Fibroblast of lung (primary cell): ENCODE measurements around the gene MYLK. TPM values are rescaled to one million over a fixed set of nuclear protein-coding genes. Genes with fewer than 3 reads are reported as not detected.
A peak's percentile ranks its signal among the peaks of the same experiment; 100 is the strongest.
"Not testable (repeated sequence)": the region's sequence is repeated elsewhere in the genome, so short reads cannot be mapped to it uniquely, and the experiment has no call there.

Experiments used
- DNase-seq, 2 donors: peaks; one replicate each; pipeline versions ENCODE4 v3.0.0 to v3.0.0-alpha.2; 2010; ENCODE audit warnings: low read depth in 2 of 2
- H2AFZ ChIP-seq: 2 replicates; pipeline ENCODE4 v1.5.1; 2012; ENCODE audit warnings: low read length, control low read depth, inconsistent platforms
- H3K27ac ChIP-seq: 2 replicates; pipeline ENCODE4 v1.5.1; 2011; ENCODE audit warnings: low read length, control low read depth; ENCODE audit not compliant: insufficient read depth
- H3K27me3 ChIP-seq: 2 replicates; pipeline ENCODE4 v1.5.1; 2011; ENCODE audit warnings: mild to moderate bottlenecking, low read length; ENCODE audit not compliant: control insufficient read depth, insufficient read depth
- H3K36me3 ChIP-seq: 2 replicates; pipeline ENCODE4 v1.5.1; 2011; ENCODE audit warnings: low read length; ENCODE audit not compliant: control insufficient read depth, insufficient read depth
- H3K4me1 ChIP-seq: 2 replicates; pipeline ENCODE4 v1.5.1; 2011; ENCODE audit warnings: low read length; ENCODE audit not compliant: control insufficient read depth, insufficient read depth; ENCODE audit errors: extremely low read depth
- H3K4me2 ChIP-seq: 2 replicates; pipeline ENCODE4 v1.5.1; 2011; ENCODE audit warnings: low read length, control low read depth; ENCODE audit not compliant: insufficient read depth; ENCODE audit errors: extremely low read depth
- H3K4me3 ChIP-seq, 4 experiments: fragments of 200-600 bp in 1 of 4; sonication (generic) in 1 of 4; replicated peaks in 1 of 4; 2 replicates each; pipeline ENCODE4 v1.5.1; 2011 to 2016; ENCODE audit warnings: low read length in 4 of 4, low read depth in 3 of 4, mild to moderate bottlenecking in 3 of 4, control low read depth in 2 of 4, inconsistent platforms in 1 of 4, mixed read lengths in 1 of 4; ENCODE audit not compliant: insufficient read depth in 1 of 4; ENCODE audit errors: control extremely low read depth in 1 of 4
- H3K79me2 ChIP-seq: 2 replicates; pipeline ENCODE4 v1.5.1; 2012; ENCODE audit warnings: mild to moderate bottlenecking, low read length, inconsistent platforms; ENCODE audit not compliant: control insufficient read depth, insufficient read depth
- H3K9ac ChIP-seq: 2 replicates; pipeline ENCODE4 v1.5.1; 2011; ENCODE audit warnings: mild to moderate bottlenecking, low read length, control low read depth; ENCODE audit not compliant: insufficient read depth
- H3K9me3 ChIP-seq: 2 replicates; pipeline ENCODE4 v1.5.1; 2012; ENCODE audit warnings: low read depth, low read length; ENCODE audit not compliant: control insufficient read depth, insufficient read depth
- H4K20me1 ChIP-seq: 2 replicates; pipeline ENCODE4 v1.5.1; 2011; ENCODE audit warnings: low read length; ENCODE audit not compliant: control insufficient read depth, insufficient read depth; ENCODE audit errors: extremely low read depth
- CTCF ChIP-seq, 2 donors: IDR thresholded peaks in 1 of 2; conservative IDR thresholded peaks in 1 of 2; 1 replicate in 1 of 2; 2 replicates in 1 of 2; pipeline ENCODE4 v1.5.1; 2011 to 2012; ENCODE audit warnings: low read length in 2 of 2, control low read depth in 1 of 2, inconsistent platforms in 1 of 2, low read depth in 1 of 2, mild to moderate bottlenecking in 1 of 2
- EZH2 ChIP-seq: IDR thresholded peaks from 2 replicates; pipeline ENCODE4 v1.5.1; 2012; ENCODE audit warnings: low read length, control low read depth, mild to moderate bottlenecking; ENCODE audit errors: missing control alignments
- polyA plus RNA-seq, 2 donors: library from polyadenylated mRNA; depleted of rRNA in 1 of 2; stranded (reverse) in 1 of 2; unstranded in 1 of 2; fragments of >200 nt; gene quantifications; 2 replicates each; pipeline ENCODE4 v1.2.1, GENCODE V29; 2011 to 2012; ENCODE audit warnings: missing spikeins in 1 of 2
- total RNA-seq: library from RNA; depleted of rRNA; stranded (reverse); fragments of >200 nt; gene quantifications from 2 replicates; pipeline ENCODE4 v1.2.1, GENCODE V29; 2014

Gene MYLK
- total and polyA plus RNA-seq, 2 donors (not counting 1 experiment from before 2014, with no cell fraction given), result 918 to 941 TPM

- peak in 1 of 2 donors; percentile 41 for DNase-seq
- Histone ChIP-seq H4K20me1 (no peaks in the 10 kb centered on the region), H3K36me3 (peaks cover 14% of the 10 kb centered on the region), H3K79me2 (no peaks in the 10 kb centered on the region), H3K9ac (no peak overlapping the region), H3K4me2 (no peak overlapping the region), H3K27ac (peak overlapping the region; percentile 90), H3K9me3 (no peaks in the 10 kb centered on the region), H3K4me3 (no peak overlapping the region), H3K27me3 (no peaks in the 10 kb centered on the region), H2AFZ (no peak overlapping the region), H3K4me1 (peaks cover 53% of the 10 kb centered on the region)
- no peak for TF ChIP-seq EZH2
- TF ChIP-seq CTCF (conservative IDR thresholded peaks at IDR 0.05 in 1 of 2, IDR thresholded peaks at IDR 0.05 in 1 of 2; ENCODE audit: low read depth in 1 of 2, low read length in 2 of 2), result no peak
Measured at GRCh38 chr3:123739106-123739505, 145.0 kb downstream of the MYLK start.

- not testable (repeated sequence) for H2AFZ ChIP-seq, H3K27me3 ChIP-seq, H3K79me2 ChIP-seq, H3K4me3 ChIP-seq, H3K9ac ChIP-seq, H3K9me3 ChIP-seq, H4K20me1 ChIP-seq, DNase-seq, H3K4me2 ChIP-seq
- Histone ChIP-seq H3K27ac (peak overlapping the region; percentile 90), H3K36me3 (peaks cover 14% of the 10 kb centered on the region), H3K4me1 (peaks cover 54% of the 10 kb centered on the region)
Measured at GRCh38 chr3:123738522-123738921, 145.6 kb downstream of the MYLK start.

- Histone ChIP-seq H2AFZ (no peak overlapping the region), H3K9me3 (no peaks in the 10 kb centered on the region), H3K4me2 (no peak overlapping the region), H3K27ac (no peak overlapping the region), H3K79me2 (no peaks in the 10 kb centered on the region), H4K20me1 (no peaks in the 10 kb centered on the region), H3K9ac (no peak overlapping the region), H3K36me3 (peaks cover 20% of the 10 kb centered on the region), H3K4me1 (peaks cover 58% of the 10 kb centered on the region), H3K4me3 (no peak overlapping the region), H3K27me3 (no peaks in the 10 kb centered on the region)
- TF ChIP-seq CTCF (conservative IDR thresholded peaks at IDR 0.05 in 1 of 2, IDR thresholded peaks at IDR 0.05 in 1 of 2; ENCODE audit: low read depth in 1 of 2, low read length in 2 of 2), result no peak
- no peak for TF ChIP-seq EZH2
- no peak for DNase-seq
Measured at GRCh38 chr3:123737168-123737567, 147.0 kb downstream of the MYLK start.
